GM23248 (cell line): Measurements from ENCODE around the gene GAA. TPM values are rescaled to one million over a fixed set of nuclear protein-coding genes. Genes with fewer than 3 reads are reported as not detected.

Source experiments
- DNase-seq: peaks from one replicate; pipeline ENCODE4 v3.0.0-alpha.2; 2015
- H2AFZ ChIP-seq: fragments of 200-600 bp; sonication (generic); 2 replicates; pipeline ENCODE4 v1.6.1; 2016; ENCODE audit warnings: antibody characterized with exemption
- H3F3A ChIP-seq: fragments of 200-600 bp; sonication (generic); 2 replicates; pipeline ENCODE4 v1.6.1; 2016; ENCODE audit warnings: mild to moderate bottlenecking, antibody characterized with exemption, mixed run types; ENCODE audit not compliant: insufficient read depth
- H3K27ac ChIP-seq: fragments of 200-600 bp; sonication (generic); 2 replicates; pipeline ENCODE4 v1.5.1; 2016; ENCODE audit warnings: mild to moderate bottlenecking
- H3K27me3 ChIP-seq: fragments of 200-600 bp; sonication (generic); replicated peaks from 2 replicates; pipeline ENCODE4 v1.6.1; 2016; ENCODE audit warnings: mild to moderate bottlenecking; ENCODE audit not compliant: insufficient read depth
- H3K36me3 ChIP-seq: fragments of 200-600 bp; sonication (generic); 2 replicates; pipeline ENCODE4 v1.6.1; 2016; ENCODE audit warnings: low read depth, mild to moderate bottlenecking
- H3K4me1 ChIP-seq: fragments of 200-600 bp; sonication (generic); 2 replicates; pipeline ENCODE4 v1.6.1; 2016; ENCODE audit warnings: mild to moderate bottlenecking; ENCODE audit not compliant: insufficient read depth
- H3K4me2 ChIP-seq: fragments of 200-600 bp; sonication (generic); one replicate; pipeline ENCODE4 v1.6.1; 2016; ENCODE audit warnings: mild to moderate bottlenecking; ENCODE audit not compliant: unreplicated experiment
- H3K4me3 ChIP-seq: fragments of 200-600 bp; sonication (generic); 2 replicates; pipeline ENCODE4 v1.5.1; 2016; ENCODE audit warnings: mild to moderate bottlenecking
- H3K79me2 ChIP-seq: fragments of 200-600 bp; sonication (generic); 2 replicates; pipeline ENCODE4 v1.6.1; 2016; ENCODE audit warnings: mild to moderate bottlenecking; ENCODE audit not compliant: insufficient read depth
- H3K9ac ChIP-seq: fragments of 200-600 bp; sonication (generic); 2 replicates; pipeline ENCODE4 v1.6.1; 2016; ENCODE audit warnings: mild to moderate bottlenecking
- H3K9me2 ChIP-seq: fragments of 200-600 bp; sonication (generic); 2 replicates; pipeline ENCODE4 v1.6.1; 2016; ENCODE audit warnings: mixed run types, mild to moderate bottlenecking, moderate library complexity; ENCODE audit not compliant: insufficient read depth
- H3K9me3 ChIP-seq: fragments of 200-600 bp; sonication (generic); one replicate; pipeline ENCODE4 v1.6.1; 2017; ENCODE audit warnings: low read depth
- H4K20me1 ChIP-seq: fragments of 200-600 bp; sonication (generic); 2 replicates; pipeline ENCODE4 v1.6.0; 2016; ENCODE audit not compliant: insufficient read depth
- EZH2 ChIP-seq: fragments of 200-600 bp; sonication (generic); IDR thresholded peaks from 2 replicates; pipeline ENCODE4 v1.6.1; 2018; ENCODE audit warnings: antibody characterized with exemption, mild to moderate bottlenecking; ENCODE audit not compliant: insufficient read depth, poor library complexity, severe bottlenecking
- EZH2phosphoT487 ChIP-seq: fragments of 200-600 bp; sonication (generic); IDR thresholded peaks from 2 replicates; pipeline ENCODE4 v1.6.1; 2018; ENCODE audit warnings: antibody characterized with exemption, moderate library complexity, mild to moderate bottlenecking, low read depth; ENCODE audit not compliant: insufficient read depth
- WGBS, 2 experiments: methylation state at CpG; one replicate each; pipeline ENCODE4 v1.1.6; 2015 to 2017; ENCODE audit warnings: low lambda C conversion rate in 2 of 2, low coverage in 1 of 2; ENCODE audit errors: missing lambda C conversion rate in 2 of 2; 5-methylcytosine and 5-hydroxymethylcytosine counted together
- in situ Hi-C: fragments of 300-500 bp; cut with MboI; formaldehyde crosslinking; loops from 2 replicates; pipeline ENCODE4 v1.15.0; 2020
- polyA plus RNA-seq: library from polyadenylated mRNA; unstranded; fragments of >200 nt; fragmentation: Nextera tagmentation; extraction: Ambion mirVana; gene quantifications from 2 replicates; pipeline ENCODE4 v1.2.1, GENCODE V29; 2016
- total RNA-seq: library from RNA; depleted of rRNA; stranded (reverse); fragments of >200 nt; shearing (Covaris generic); gene quantifications from 2 replicates; pipeline ENCODE4 v1.2.3, GENCODE V29; 2014

GAA gene
- total and polyA plus RNA-seq, 2 experiments from 2014 or later, result 80.2 to 127 TPM

- WGBS, 2 experiments, result 89 to 92% methylated on average over 26 to 30 of the region's 30 CpGs
- Histone ChIP-seq H3K9ac (no peak overlapping the region), H3K36me3 (no peaks in the 10 kb centered on the region), H3K79me2 (no peaks in the 10 kb centered on the region), H3K4me2 (no peak overlapping the region), H3K27me3 (no peaks in the 10 kb centered on the region), H3K9me3 (no peaks in the 10 kb centered on the region), H3K27ac (no peak overlapping the region), H2AFZ (no peak overlapping the region), H3K4me3 (no peak overlapping the region), H3K9me2 (no peaks in the 10 kb centered on the region), H3K4me1 (no peaks in the 10 kb centered on the region), H3F3A (no peaks in the 10 kb centered on the region), H4K20me1 (no peaks in the 10 kb centered on the region)
- in situ Hi-C loops, result no loop called here
- no peak for DNase-seq
- TF ChIP-seq EZH2, result no peak
Observed at GRCh38 chr17:80109713-80110446, 8.5 kb downstream of the GAA start.

GRCh38 chr17:80110447-80110812, 9.0 kb downstream of the GAA start:
- 80 to 86% methylated on average over 8 to 9 of the region's 9 CpGs for WGBS, 2 experiments
- no peak overlapping the region for H3K27ac ChIP-seq
- no peaks in the 10 kb centered on the region for H3K27me3 ChIP-seq
- H3K4me3 ChIP-seq, result no peak overlapping the region
- H3K4me1 ChIP-seq, result no peaks in the 10 kb centered on the region
- no peak overlapping the region for H3K4me2 ChIP-seq
- no peaks in the 10 kb centered on the region for H3F3A ChIP-seq
- in situ Hi-C loops, result no loop called here
- no peaks in the 10 kb centered on the region for H3K9me3 ChIP-seq
- no peak overlapping the region for H2AFZ ChIP-seq
- H3K9me2 ChIP-seq, result no peaks in the 10 kb centered on the region
- no peak for TF ChIP-seq EZH2phosphoT487
- H3K36me3 ChIP-seq, result no peaks in the 10 kb centered on the region
- H3K79me2 ChIP-seq, result no peaks in the 10 kb centered on the region
- H3K9ac ChIP-seq, result no peak overlapping the region
- DNase-seq, result no peak
- H4K20me1 ChIP-seq, result no peaks in the 10 kb centered on the region

DNA sequence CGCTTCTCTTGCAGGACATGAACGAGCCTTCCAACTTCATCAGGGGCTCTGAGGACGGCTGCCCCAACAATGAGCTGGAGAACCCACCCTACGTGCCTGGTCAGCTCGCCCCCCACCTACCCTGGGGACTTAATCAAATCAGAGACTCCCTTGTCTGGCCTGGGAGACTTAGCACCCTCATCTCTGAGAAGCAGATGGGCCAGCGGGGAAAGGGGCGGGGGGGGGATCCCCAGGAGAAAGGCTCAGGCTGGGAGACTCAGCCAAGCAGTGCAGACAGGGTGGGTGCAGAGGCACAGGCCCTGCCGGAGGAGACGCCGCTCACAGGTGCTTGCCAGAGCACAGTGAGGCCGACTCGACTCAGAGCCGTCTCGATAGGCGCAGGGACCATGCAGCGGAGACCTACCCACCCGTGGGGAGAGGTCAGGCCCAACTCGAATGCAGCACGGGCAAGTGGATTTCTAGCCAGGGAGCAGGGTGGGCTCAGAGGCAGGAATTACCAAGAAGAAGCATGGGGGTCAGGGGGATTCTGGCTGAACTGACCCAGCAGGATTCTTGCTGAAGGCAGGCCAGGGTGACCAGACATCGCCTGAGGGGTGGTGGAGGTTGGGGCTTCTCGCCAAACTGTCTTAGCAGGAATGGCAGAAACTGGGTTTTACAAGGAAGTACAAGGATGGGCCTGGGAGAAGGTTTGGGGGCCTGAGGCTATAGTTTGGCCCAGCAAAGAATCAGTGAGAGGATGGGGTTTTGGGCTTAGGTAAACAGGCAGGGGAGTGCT, 9.7 kb downstream of the GAA start:
- 89 to 90% methylated on average over 15 to 21 of the region's 21 CpGs for WGBS, 2 experiments
- H3K36me3 ChIP-seq, result no peaks in the 10 kb centered on the region
- no peaks in the 10 kb centered on the region for H3F3A ChIP-seq
- no peaks in the 10 kb centered on the region for H4K20me1 ChIP-seq
- H3K27me3 ChIP-seq, result no peaks in the 10 kb centered on the region
- H3K4me1 ChIP-seq, result no peaks in the 10 kb centered on the region
- no peak for TF ChIP-seq EZH2
- TF ChIP-seq EZH2phosphoT487, result no peak
- in situ Hi-C loops, result no loop called here
- H3K27ac ChIP-seq, result no peak overlapping the region
- no peak for DNase-seq
- no peak overlapping the region for H3K4me3 ChIP-seq
- no peak overlapping the region for H2AFZ ChIP-seq
- H3K9ac ChIP-seq, result no peak overlapping the region
- no peak overlapping the region for H3K4me2 ChIP-seq
- H3K79me2 ChIP-seq, result no peaks in the 10 kb centered on the region
- no peaks in the 10 kb centered on the region for H3K9me3 ChIP-seq
- no peaks in the 10 kb centered on the region for H3K9me2 ChIP-seq

- no peaks in the 10 kb centered on the region for H3K9me2 ChIP-seq
- 89 to 92% methylated on average over 21 to 26 of the region's 26 CpGs for WGBS, 2 experiments
- H3K36me3 ChIP-seq, result no peaks in the 10 kb centered on the region
- H3K9me3 ChIP-seq, result no peaks in the 10 kb centered on the region
- no peak for TF ChIP-seq EZH2
- no peak for TF ChIP-seq EZH2phosphoT487
- H3K4me3 ChIP-seq, result no peak overlapping the region
- no peaks in the 10 kb centered on the region for H3F3A ChIP-seq
- H3K4me1 ChIP-seq, result no peaks in the 10 kb centered on the region
- in situ Hi-C loops, result no loop called here
- no peak overlapping the region for H2AFZ ChIP-seq
- no peak overlapping the region for H3K9ac ChIP-seq
- DNase-seq, result no peak
- H4K20me1 ChIP-seq, result no peaks in the 10 kb centered on the region
- H3K79me2 ChIP-seq, result no peaks in the 10 kb centered on the region
- no peaks in the 10 kb centered on the region for H3K27me3 ChIP-seq
- H3K27ac ChIP-seq, result no peak overlapping the region
- no peak overlapping the region for H3K4me2 ChIP-seq
Observed at GRCh38 chr17:80111702-80112470, 10.5 kb downstream of the GAA start.
